ENCODE results near the gene INSYN2B.

GRCh38 chr5:169997798-169998197 is 17.5 kb upstream of the INSYN2B start:
- TF ChIP-seq, protein P1, sequence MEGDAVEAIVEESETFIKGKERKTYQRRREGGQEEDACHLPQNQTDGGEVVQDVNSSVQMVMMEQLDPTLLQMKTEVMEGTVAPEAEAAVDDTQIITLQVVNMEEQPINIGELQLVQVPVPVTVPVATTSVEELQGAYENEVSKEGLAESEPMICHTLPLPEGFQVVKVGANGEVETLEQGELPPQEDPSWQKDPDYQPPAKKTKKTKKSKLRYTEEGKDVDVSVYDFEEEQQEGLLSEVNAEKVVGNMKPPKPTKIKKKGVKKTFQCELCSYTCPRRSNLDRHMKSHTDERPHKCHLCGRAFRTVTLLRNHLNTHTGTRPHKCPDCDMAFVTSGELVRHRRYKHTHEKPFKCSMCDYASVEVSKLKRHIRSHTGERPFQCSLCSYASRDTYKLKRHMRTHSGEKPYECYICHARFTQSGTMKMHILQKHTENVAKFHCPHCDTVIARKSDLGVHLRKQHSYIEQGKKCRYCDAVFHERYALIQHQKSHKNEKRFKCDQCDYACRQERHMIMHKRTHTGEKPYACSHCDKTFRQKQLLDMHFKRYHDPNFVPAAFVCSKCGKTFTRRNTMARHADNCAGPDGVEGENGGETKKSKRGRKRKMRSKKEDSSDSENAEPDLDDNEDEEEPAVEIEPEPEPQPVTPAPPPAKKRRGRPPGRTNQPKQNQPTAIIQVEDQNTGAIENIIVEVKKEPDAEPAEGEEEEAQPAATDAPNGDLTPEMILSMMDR (IDR thresholded peaks at IDR 0.05; ENCODE audit: insufficient read depth, low read length) = no peak
- TF ChIP-seq POLR2AphosphoS5 (IDR thresholded peaks at IDR 0.05; ENCODE audit: low read depth) = no peak

Measured in HL-60 (cell line).